HepG2 (cell line): ENCODE results near the gene KDR. TPM values are rescaled to one million over a fixed set of nuclear protein-coding genes. Genes with fewer than 3 reads are reported as not detected.
A peak's percentile ranks its signal among the peaks of the same experiment; 100 is the strongest.

Source experiments
- ATAC-seq: fragments of 200-7000 bp; cut with Tn5 transposase; 3 replicates; pipeline ENCODE4 v1.9.1; 2020; ENCODE audit warnings: mild to moderate bottlenecking, moderate library complexity
- BruUV-seq: library from RNA; stranded (reverse); fragments of 400-500 nt; replicated peaks from 2 replicates; lab custom pipeline; 2021; lab: Mats Ljungman, UMichigan
- CTCF ChIA-PET: fragments of 300-600 bp; formaldehyde crosslinking; extraction: SDS; loops from one replicate; lab custom pipeline; 2021; ENCODE audit warnings: low total read pairs, inconsistent platforms, low intra/inter-chr PET ratio; lab: Yijun Ruan, JAX
- POLR2A ChIA-PET: fragments of 350-600 bp; sonication (Branson Sonifier 250); formaldehyde crosslinking; loops from one replicate; lab custom pipeline; 2020; ENCODE audit warnings: antibody characterized with exemption, inconsistent platforms; lab: Yijun Ruan, JAX
- DNase-seq: peaks from one replicate; pipeline ENCODE4 v3.0.0-alpha.2; 2015; ENCODE audit warnings: low spot score
- FAIRE-seq: peaks from 3 replicates; lab custom pipeline; 2011; peaks lifted over from hg19 to GRCh38; lab: Jason Lieb, UNC
- H2AFZ ChIP-seq: one replicate; pipeline ENCODE4 v1.6.1; 2011; ENCODE audit warnings: low read length, inconsistent platforms
- H3K27ac ChIP-seq: fragments of 300-600 bp; 3 replicates; pipeline ENCODE4 v1.8.0; 2011; ENCODE audit warnings: mixed run types, mild to moderate bottlenecking, mixed read lengths, low read length, inconsistent platforms; ENCODE audit not compliant: insufficient read depth; ENCODE audit errors: extremely low read length
- H3K27me3 ChIP-seq, 2 experiments: fragments of 200-600 bp in 1 of 2; 2 replicates in 1 of 2; 3 replicates in 1 of 2; pipeline versions ENCODE4 v1.6.0 to v1.8.0; 2011; ENCODE audit warnings: low read length in 2 of 2, mild to moderate bottlenecking in 2 of 2, moderate library complexity in 2 of 2, inconsistent platforms in 1 of 2; ENCODE audit not compliant: insufficient read depth in 2 of 2, control insufficient read depth in 1 of 2
- H3K36me3 ChIP-seq, 2 experiments: fragments of 200-600 bp in 1 of 2; replicated peaks in 1 of 2; 2 replicates in 1 of 2; 3 replicates in 1 of 2; pipeline versions ENCODE4 v1.5.1 to v1.8.0; 2011; ENCODE audit warnings: low read length in 2 of 2, inconsistent platforms in 1 of 2; ENCODE audit not compliant: insufficient read depth in 2 of 2, control insufficient read depth in 1 of 2
- H3K4me1 ChIP-seq: 2 replicates; pipeline ENCODE4 v1.5.1; 2012; ENCODE audit warnings: low read length, inconsistent platforms; ENCODE audit not compliant: insufficient read depth
- H3K4me2 ChIP-seq: 2 replicates; pipeline ENCODE4 v1.6.0; 2011; ENCODE audit warnings: low read depth, low read length, inconsistent platforms
- H3K4me3 ChIP-seq, 3 experiments: fragments of 200-600 bp in 1 of 3; sonication (generic), shearing (Covaris generic) in 1 of 3; replicated peaks in 1 of 3; 2 replicates each; pipeline ENCODE4 v1.5.1; 2011 to 2016; ENCODE audit warnings: low read length in 3 of 3, inconsistent platforms in 2 of 3, low read depth in 2 of 3, mild to moderate bottlenecking in 2 of 3, control low read depth in 1 of 3, mixed read lengths in 1 of 3; ENCODE audit not compliant: insufficient read depth in 1 of 3
- H3K79me2 ChIP-seq: one replicate; pipeline ENCODE4 v1.6.1; 2011; ENCODE audit warnings: low read length, inconsistent platforms; ENCODE audit not compliant: insufficient read depth
- H3K9ac ChIP-seq: 2 replicates; pipeline ENCODE4 v1.6.0; 2011; ENCODE audit warnings: mild to moderate bottlenecking, low read depth, low read length, inconsistent platforms; ENCODE audit not compliant: insufficient read depth
- H3K9me3 ChIP-seq: 2 replicates; pipeline ENCODE4 v1.5.1; 2012; ENCODE audit warnings: mild to moderate bottlenecking, low read length
- H4K20me1 ChIP-seq: 2 replicates; pipeline ENCODE4 v1.6.0; 2011; ENCODE audit warnings: inconsistent platforms, mild to moderate bottlenecking, low read length, moderate library complexity; ENCODE audit not compliant: insufficient read depth
- MTF2 ChIP-seq: sonication (generic); formaldehyde crosslinking; IDR thresholded peaks from 2 replicates; pipeline ENCODE4 v1.5.0; 2020; ENCODE audit warnings: missing genetic modification reagents, borderline replicate concordance
- NFRKB ChIP-seq: fragments of 450-650 bp; IDR thresholded peaks from 2 replicates; pipeline ENCODE4 v1.6.1; 2017
- ZBTB3 ChIP-seq: sonication (generic); formaldehyde crosslinking; IDR thresholded peaks from 2 replicates; pipeline ENCODE4 v1.4.0; 2020; ENCODE audit warnings: low read depth, mild to moderate bottlenecking, moderate library complexity, missing genetic modification reagents, borderline replicate concordance
- ZNF574 ChIP-seq: sonication (generic); formaldehyde crosslinking; IDR thresholded peaks from 2 replicates; pipeline ENCODE4 v1.4.0; 2020; ENCODE audit warnings: missing genetic modification reagents
- whole genome bisulfite sequencing: methylation state at CpG from one replicate; pipeline ENCODE4 v1.1.6; 2017; ENCODE audit warnings: low lambda C conversion rate; 5-methylcytosine and 5-hydroxymethylcytosine counted together
- in situ Hi-C: cut with HindIII; loops from 2 replicates; pipeline ENCODE4 v1.10.0; 2017; ENCODE audit warnings: low pct_unique_long_range_greater_than_20kb; ENCODE audit not compliant: extremely low pct_ligation_motif_present
- intact Hi-C: fragments of 100-400 bp; cut with micrococcal nuclease; formaldehyde crosslinking; loops from one replicate; pipeline ENCODE4 v1.10.0; 2022; ENCODE audit not compliant: unreplicated experiment
- polyA plus RNA-seq, 8 experiments: library from polyadenylated mRNA; depleted of rRNA in 3 of 8; stranded (reverse) in 7 of 8; unstranded in 1 of 8; fragments of >200 nt; fragmentation: Illumina TruSeq in 4 of 8; extraction: Trizol in 4 of 8; gene quantifications; 2 replicates each; pipeline versions ENCODE4 v1.2.1 to v1.2.3, GENCODE V29; 2011 to 2016; ENCODE audit warnings: low read depth in 4 of 8, missing spikeins in 1 of 8, mixed read lengths in 1 of 8; ENCODE audit not compliant: insufficient read depth in 1 of 8
- total RNA-seq, 5 experiments: library from RNA; depleted of rRNA; stranded (reverse); fragments of >200 nt; fragmentation: Illumina TruSeq; extraction: Trizol; gene quantifications; 2 replicates each; pipeline ENCODE4 v1.2.3, GENCODE V29; 2016; ENCODE audit warnings: low read depth in 1 of 5
- TF ChIP-seq, protein P1 (sequence below), 2 experiments: sonication (generic) in 1 of 2; formaldehyde crosslinking in 1 of 2; IDR thresholded peaks; 2 replicates each; pipeline versions ENCODE4 v1.4.0 to v1.6.1; 2016 to 2020; ENCODE audit warnings: borderline replicate concordance in 1 of 2, low read depth in 1 of 2, mild to moderate bottlenecking in 1 of 2, missing genetic modification reagents in 1 of 2

KDR gene
- total and polyA plus RNA-seq, 2 of the 13 experiments (the other 11 are each of a cell fraction or from before 2014, with no cell fraction given) = not detected

DNA sequence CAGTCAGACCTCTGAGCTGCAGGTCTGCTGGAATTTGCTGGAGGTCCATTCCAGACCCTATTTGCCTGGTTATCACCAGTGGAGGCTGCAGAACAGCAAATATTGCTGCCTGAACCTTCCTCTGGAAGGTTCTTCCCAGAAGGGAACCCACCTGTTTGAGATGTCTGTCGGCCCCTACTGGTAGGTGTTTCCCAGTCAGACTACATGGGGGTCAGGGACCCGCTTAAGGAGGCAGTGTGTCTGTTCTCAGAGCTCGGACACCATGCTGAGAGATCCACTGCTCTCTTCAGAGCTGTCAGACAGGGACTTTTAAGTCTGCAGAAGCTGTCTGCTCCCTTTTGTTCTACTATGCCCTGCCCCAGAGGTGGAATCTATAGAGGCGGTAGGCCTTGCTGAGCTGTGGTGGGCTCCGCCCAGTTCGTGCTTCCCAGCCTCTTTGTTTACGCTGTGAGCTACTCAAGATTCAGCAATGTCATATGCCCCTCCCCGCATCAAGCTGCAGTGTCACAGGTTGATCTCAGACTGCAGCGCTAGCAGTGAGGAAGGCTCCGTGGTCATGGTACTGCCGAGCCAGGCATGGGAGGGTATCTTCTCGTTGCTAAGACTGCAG lies 44.1 kb upstream of the KDR start:
- DNase-seq (peak; percentile 18), FAIRE-seq (no peak), ATAC-seq (peak; percentile 43; the same call in 2 of the 3 replicates)
- Histone ChIP-seq H3K4me2 (no peak overlapping the region), H3K27ac (no peak overlapping the region), H3K9me3 (no peaks in the 10 kb centered on the region), H3K4me3 (no peak overlapping the region), H3K27me3 (no peaks in the 10 kb centered on the region), H3K36me3 (no peaks in the 10 kb centered on the region), H4K20me1 (no peaks in the 10 kb centered on the region), H3K79me2 (no peaks in the 10 kb centered on the region), H3K9ac (no peak overlapping the region), H3K4me1 (no peaks in the 10 kb centered on the region), H2AFZ (no peak overlapping the region)
- ChIA-PET POLR2A (no interaction called here), CTCF (no interaction called here)
- in situ Hi-C loops (no loop called here), intact Hi-C loops (loop anchor here (10.0 kb wide), 1 partner anchor 195 kb away; no protein-coding TSS in a partner anchor)
- WGBS = no CpG with 5 or more reads among the region's 12 CpGs
- TF ChIP-seq NFRKB (no peak), MTF2 (CRISPR knock-in tag) (no peak), ZNF574 (CRISPR knock-in tag) (no peak), ZBTB3 (no peak)
- TF ChIP-seq, protein P1, sequence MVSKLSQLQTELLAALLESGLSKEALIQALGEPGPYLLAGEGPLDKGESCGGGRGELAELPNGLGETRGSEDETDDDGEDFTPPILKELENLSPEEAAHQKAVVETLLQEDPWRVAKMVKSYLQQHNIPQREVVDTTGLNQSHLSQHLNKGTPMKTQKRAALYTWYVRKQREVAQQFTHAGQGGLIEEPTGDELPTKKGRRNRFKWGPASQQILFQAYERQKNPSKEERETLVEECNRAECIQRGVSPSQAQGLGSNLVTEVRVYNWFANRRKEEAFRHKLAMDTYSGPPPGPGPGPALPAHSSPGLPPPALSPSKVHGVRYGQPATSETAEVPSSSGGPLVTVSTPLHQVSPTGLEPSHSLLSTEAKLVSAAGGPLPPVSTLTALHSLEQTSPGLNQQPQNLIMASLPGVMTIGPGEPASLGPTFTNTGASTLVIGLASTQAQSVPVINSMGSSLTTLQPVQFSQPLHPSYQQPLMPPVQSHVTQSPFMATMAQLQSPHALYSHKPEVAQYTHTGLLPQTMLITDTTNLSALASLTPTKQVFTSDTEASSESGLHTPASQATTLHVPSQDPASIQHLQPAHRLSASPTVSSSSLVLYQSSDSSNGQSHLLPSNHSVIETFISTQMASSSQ (IDR thresholded peaks at IDR 0.05; ENCODE audit: low read depth) = no peak
- TF ChIP-seq, protein P1 (CRISPR knock-in tag; IDR thresholded peaks at IDR 0.05; ENCODE audit: borderline replicate concordance) = no peak
- BruUV-seq = no TSS peak
